ENCODE results near the gene GRK5. TPM values are rescaled to one million over a fixed set of nuclear protein-coding genes. Genes with fewer than 3 reads are reported as not detected.

GRK5 gene
- total and polyA plus RNA-seq, 5 donors from 2014 or later, result 5.1 to 46.4 (median 14.5) TPM

DNA sequence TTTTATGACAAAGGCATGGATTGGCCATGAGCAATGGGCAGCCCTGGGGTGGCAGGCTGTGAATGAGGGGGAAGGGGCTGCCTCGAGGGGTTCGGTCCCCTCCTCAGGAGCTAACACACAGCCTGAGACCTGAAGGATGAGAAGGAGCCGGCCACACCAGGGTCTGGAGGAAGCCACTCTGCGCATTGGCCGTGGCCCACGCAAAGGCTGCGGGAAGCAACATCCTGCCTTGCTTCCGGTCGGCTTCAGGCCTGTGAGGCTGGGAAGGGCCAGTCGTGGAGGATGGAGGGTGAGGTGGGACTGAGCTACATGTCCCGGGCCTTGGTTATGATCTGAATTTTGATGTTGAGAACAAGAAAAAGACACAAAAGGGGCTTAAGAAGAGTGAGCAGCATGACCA lies 285.8 kb downstream of the GRK5 start:
- H3K27ac Mint-ChIP-seq, result peak overlapping the region; percentile 80 to 90 (median 86)
- no peaks in the 10 kb centered on the region for H3K9me3 Mint-ChIP-seq
- DNase-seq, result no peak
- Histone ChIP-seq H3K4me1 (ENCODE audit: control insufficient read depth, insufficient read depth, low read length, poor library complexity, severe bottlenecking) (peaks cover 40% of the 10 kb centered on the region), H3K9me3 (ENCODE audit: control insufficient read depth in 2 of 2, low read length in 2 of 2) (no peaks in the 10 kb centered on the region), H3K27ac (ENCODE audit: insufficient read depth, low read length, poor library complexity, severe bottlenecking) (peak overlapping the region; percentile 66), H3K27me3 (ENCODE audit: control insufficient read depth, insufficient read depth, low read length) (no peaks in the 10 kb centered on the region), H3K36me3 (ENCODE audit: control insufficient read depth, insufficient read depth, low read length) (no peaks in the 10 kb centered on the region), H3K4me3 (ENCODE audit: low read depth, low read length) (no peak overlapping the region)
- H3K27me3 Mint-ChIP-seq, result no peaks in the 10 kb centered on the region
- peaks cover 9 to 74% (median 37%) of the 10 kb centered on the region in 4 donors for H3K4me1 Mint-ChIP-seq
- peaks cover 7% of the 10 kb centered on the region for H3K36me3 Mint-ChIP-seq
- no peak for ATAC-seq (ENCODE audit: low read depth in 2 of 2)
- peak overlapping the region in 2 of 4 donors; percentile 48 for H3K4me3 Mint-ChIP-seq

DNA sequence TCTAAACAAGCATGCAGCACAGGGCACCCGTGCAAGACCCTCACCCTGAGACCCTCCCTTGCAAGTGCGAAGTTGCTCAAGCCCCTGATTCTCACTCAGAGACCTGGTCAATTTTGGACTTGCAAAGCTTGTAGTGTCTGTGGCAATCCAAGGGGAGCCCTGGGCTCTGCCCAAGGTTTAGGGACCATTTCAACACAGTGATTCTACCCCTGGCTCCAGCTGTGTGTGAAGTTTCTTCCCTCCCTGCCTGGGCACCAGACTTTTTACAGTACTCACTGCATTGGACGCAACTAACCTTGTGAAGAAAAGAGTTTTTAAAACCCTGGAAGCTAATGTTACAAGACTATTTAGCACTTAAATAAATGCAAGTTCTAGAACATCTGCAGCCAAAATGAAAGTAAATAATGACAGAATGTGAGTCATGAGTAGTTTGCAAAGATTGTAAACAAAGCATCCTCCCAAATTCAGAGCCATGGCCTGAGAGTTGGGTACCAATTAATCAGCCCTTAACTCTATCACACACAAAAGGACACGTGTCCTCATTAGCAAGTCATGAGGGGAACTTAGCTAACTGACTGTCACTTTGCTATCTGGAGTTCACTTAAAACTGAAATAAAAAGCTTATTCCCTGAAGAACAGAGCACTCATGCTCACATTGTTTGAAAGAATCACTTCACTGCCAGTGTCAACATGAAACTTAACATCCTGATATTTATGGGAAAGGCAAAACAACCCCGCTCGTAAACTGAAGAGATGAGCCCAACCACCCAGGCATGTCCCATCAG lies 287.1 kb downstream of the GRK5 start:
- peaks cover 39% of the 10 kb centered on the region for H3K4me1 ChIP-seq (ENCODE audit: control insufficient read depth, insufficient read depth, low read length, poor library complexity, severe bottlenecking)
- no peaks in the 10 kb centered on the region for H3K27me3 ChIP-seq (ENCODE audit: control insufficient read depth, insufficient read depth, low read length)
- peaks cover 5% of the 10 kb centered on the region for H3K36me3 ChIP-seq (ENCODE audit: control insufficient read depth, insufficient read depth, low read length)
- Mint-ChIP-seq H3K4me3 (peak overlapping the region; percentile 10 to 49 (median 46)), H3K4me1 (peaks cover 7 to 75% (median 42%) of the 10 kb centered on the region in 4 donors), H3K27ac (peak overlapping the region; percentile 76 to 99 (median 86)), H3K9me3 (no peaks in the 10 kb centered on the region), H3K27me3 (no peaks in the 10 kb centered on the region), H3K36me3 (peaks cover 14% of the 10 kb centered on the region)
- peak overlapping the region; percentile 66 for H3K27ac ChIP-seq (ENCODE audit: insufficient read depth, low read length, poor library complexity, severe bottlenecking)
- no peaks in the 10 kb centered on the region for H3K9me3 ChIP-seq (ENCODE audit: control insufficient read depth in 2 of 2, low read length in 2 of 2)
- ATAC-seq (ENCODE audit: low read depth in 2 of 2) (peak; percentile 59 to 64), DNase-seq (peak in 1 of 3 donors; percentile 58)
- peak overlapping the region; percentile 53 for H3K4me3 ChIP-seq (ENCODE audit: low read depth, low read length)

DNA sequence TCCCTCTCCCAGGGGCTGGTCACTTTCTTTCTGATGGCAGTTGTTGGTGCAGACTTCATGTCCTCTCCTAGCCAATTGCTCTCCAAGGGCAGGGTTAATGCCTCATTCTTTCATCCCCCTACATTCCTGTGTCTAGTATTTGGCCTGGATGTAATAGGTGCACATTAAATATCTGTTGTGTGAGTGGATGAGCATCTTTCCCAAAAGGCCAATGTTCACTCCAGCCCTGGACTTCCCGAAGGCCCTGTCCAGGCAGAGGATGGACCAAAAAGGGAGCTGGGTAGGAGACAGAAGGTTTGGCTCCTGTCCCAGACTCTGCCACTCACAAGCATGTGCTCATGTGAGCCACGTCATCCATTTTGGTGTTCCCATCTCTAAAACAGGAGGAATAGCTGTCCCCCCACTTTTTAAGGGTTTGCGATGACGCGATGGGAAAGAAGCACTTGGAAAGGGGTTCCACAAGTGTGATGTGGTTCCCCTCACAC lies 287.7 kb downstream of the GRK5 start:
- Histone ChIP-seq H3K4me3 (ENCODE audit: low read depth, low read length) (no peak overlapping the region), H3K36me3 (ENCODE audit: control insufficient read depth, insufficient read depth, low read length) (peaks cover 11% of the 10 kb centered on the region), H3K4me1 (ENCODE audit: control insufficient read depth, insufficient read depth, low read length, poor library complexity, severe bottlenecking) (peaks cover 39% of the 10 kb centered on the region), H3K27me3 (ENCODE audit: control insufficient read depth, insufficient read depth, low read length) (no peaks in the 10 kb centered on the region), H3K9me3 (ENCODE audit: control insufficient read depth in 2 of 2, low read length in 2 of 2) (no peaks in the 10 kb centered on the region), H3K27ac (ENCODE audit: insufficient read depth, low read length, poor library complexity, severe bottlenecking) (peak overlapping the region; percentile 66)
- H3K27me3 Mint-ChIP-seq, result no peaks in the 10 kb centered on the region
- no peak for DNase-seq
- peak overlapping the region; percentile 76 to 99 (median 86) for H3K27ac Mint-ChIP-seq
- ATAC-seq (ENCODE audit: low read depth in 2 of 2), result no peak
- H3K36me3 Mint-ChIP-seq, result peaks cover 16% of the 10 kb centered on the region
- H3K4me1 Mint-ChIP-seq, result peaks cover 9 to 76% (median 43%) of the 10 kb centered on the region in 4 donors
- H3K9me3 Mint-ChIP-seq, result no peaks in the 10 kb centered on the region
- peak overlapping the region in 1 of 4 donors; percentile 48 for H3K4me3 Mint-ChIP-seq

DNA sequence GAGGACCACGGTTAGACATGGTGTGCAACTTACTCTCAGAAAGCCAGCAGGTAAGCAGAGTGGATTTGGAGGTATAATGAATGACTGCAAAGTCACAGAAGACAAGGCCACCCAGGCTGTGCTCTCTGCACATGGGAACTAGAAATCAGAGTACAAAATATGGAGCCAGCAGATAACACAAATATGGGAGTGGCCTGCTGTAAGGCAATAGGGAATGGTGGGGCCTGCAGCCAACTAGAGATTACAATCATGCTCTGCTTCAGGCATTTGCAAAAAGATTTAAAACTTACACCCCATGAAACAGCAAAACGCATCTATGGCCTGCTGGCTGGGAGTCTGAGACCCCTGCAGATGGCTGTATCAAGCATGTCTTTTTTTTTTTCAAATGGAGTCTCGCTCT lies 288.2 kb downstream of the GRK5 start:
- Mint-ChIP-seq H3K4me1 (peaks cover 12 to 76% (median 46%) of the 10 kb centered on the region in 4 donors), H3K36me3 (peaks cover 16% of the 10 kb centered on the region), H3K4me3 (no peak overlapping the region), H3K27ac (peak overlapping the region in 1 of 3 donors; percentile 71), H3K27me3 (no peaks in the 10 kb centered on the region), H3K9me3 (no peaks in the 10 kb centered on the region)
- Histone ChIP-seq H3K4me3 (ENCODE audit: low read depth, low read length) (no peak overlapping the region), H3K36me3 (ENCODE audit: control insufficient read depth, insufficient read depth, low read length) (peaks cover 13% of the 10 kb centered on the region), H3K4me1 (ENCODE audit: control insufficient read depth, insufficient read depth, low read length, poor library complexity, severe bottlenecking) (peaks cover 40% of the 10 kb centered on the region), H3K9me3 (ENCODE audit: control insufficient read depth in 2 of 2, low read length in 2 of 2) (no peaks in the 10 kb centered on the region), H3K27ac (ENCODE audit: insufficient read depth, low read length, poor library complexity, severe bottlenecking) (peak overlapping the region; percentile 66), H3K27me3 (ENCODE audit: control insufficient read depth, insufficient read depth, low read length) (no peaks in the 10 kb centered on the region)
- ATAC-seq (ENCODE audit: low read depth in 2 of 2) (no peak), DNase-seq (no peak)

GRCh38 chr10:119496273-119496672 lies 288.9 kb downstream of the GRK5 start:
- peak overlapping the region in 1 of 4 donors; percentile 27 for H3K4me3 Mint-ChIP-seq
- DNase-seq, result no peak

DNA sequence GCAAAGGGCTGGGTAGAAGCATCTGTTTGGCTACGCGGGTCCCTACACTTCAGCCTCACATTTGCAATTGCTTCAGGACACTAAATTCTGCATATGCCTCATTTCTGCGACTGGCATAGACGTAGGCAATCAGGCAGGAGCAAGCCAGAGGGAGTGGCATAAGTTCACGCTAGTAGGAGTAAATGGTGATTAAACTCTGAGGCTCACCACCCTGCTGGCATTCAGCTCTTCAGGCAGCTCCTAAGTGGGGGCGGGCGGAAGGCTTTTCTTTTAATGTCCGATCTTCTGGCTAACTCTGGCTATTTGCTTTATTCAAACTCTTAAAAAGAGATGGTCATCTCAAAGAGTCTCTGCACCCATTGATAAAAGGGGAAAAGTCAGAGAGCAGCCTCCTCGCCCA lies 289.9 kb downstream of the GRK5 start:
- H3K4me1 ChIP-seq (ENCODE audit: control insufficient read depth, insufficient read depth, low read length, poor library complexity, severe bottlenecking), result peaks cover 57% of the 10 kb centered on the region
- H3K27ac ChIP-seq (ENCODE audit: insufficient read depth, low read length, poor library complexity, severe bottlenecking), result no peak overlapping the region
- Mint-ChIP-seq H3K27me3 (no peaks in the 10 kb centered on the region), H3K9me3 (no peaks in the 10 kb centered on the region), H3K27ac (peak overlapping the region in 2 of 3 donors; percentile 56 to 67), H3K4me1 (peaks cover 12 to 86% (median 57%) of the 10 kb centered on the region in 4 donors), H3K4me3 (no peak overlapping the region), H3K36me3 (peaks cover 20% of the 10 kb centered on the region)
- H3K27me3 ChIP-seq (ENCODE audit: control insufficient read depth, insufficient read depth, low read length), result no peaks in the 10 kb centered on the region
- no peak for ATAC-seq (ENCODE audit: low read depth in 2 of 2)
- DNase-seq, result no peak
- H3K36me3 ChIP-seq (ENCODE audit: control insufficient read depth, insufficient read depth, low read length), result peaks cover 13% of the 10 kb centered on the region
- no peaks in the 10 kb centered on the region for H3K9me3 ChIP-seq (ENCODE audit: control insufficient read depth in 2 of 2, low read length in 2 of 2)
- H3K4me3 ChIP-seq (ENCODE audit: low read depth, low read length), result no peak overlapping the region

More at GRCh38 chr10:119496273-119496672, 288.9 kb downstream of the GRK5 start:
- ATAC-seq (ENCODE audit: low read depth in 2 of 2), result peak in 1 of 2 donors; percentile 17
- Mint-ChIP-seq H3K27me3 (no peaks in the 10 kb centered on the region), H3K9me3 (no peaks in the 10 kb centered on the region), H3K27ac (peak overlapping the region; percentile 58 to 97 (median 91)), H3K4me1 (peaks cover 12 to 83% (median 52%) of the 10 kb centered on the region in 4 donors), H3K36me3 (peaks cover 16% of the 10 kb centered on the region)
- H3K4me3 ChIP-seq (ENCODE audit: low read depth, low read length), result no peak overlapping the region
- H3K27ac ChIP-seq (ENCODE audit: insufficient read depth, low read length, poor library complexity, severe bottlenecking), result peak overlapping the region; percentile 37
- peaks cover 48% of the 10 kb centered on the region for H3K4me1 ChIP-seq (ENCODE audit: control insufficient read depth, insufficient read depth, low read length, poor library complexity, severe bottlenecking)
- H3K27me3 ChIP-seq (ENCODE audit: control insufficient read depth, insufficient read depth, low read length), result no peaks in the 10 kb centered on the region
- no peaks in the 10 kb centered on the region for H3K9me3 ChIP-seq (ENCODE audit: control insufficient read depth in 2 of 2, low read length in 2 of 2)
- H3K36me3 ChIP-seq (ENCODE audit: control insufficient read depth, insufficient read depth, low read length), result peaks cover 13% of the 10 kb centered on the region

DNA sequence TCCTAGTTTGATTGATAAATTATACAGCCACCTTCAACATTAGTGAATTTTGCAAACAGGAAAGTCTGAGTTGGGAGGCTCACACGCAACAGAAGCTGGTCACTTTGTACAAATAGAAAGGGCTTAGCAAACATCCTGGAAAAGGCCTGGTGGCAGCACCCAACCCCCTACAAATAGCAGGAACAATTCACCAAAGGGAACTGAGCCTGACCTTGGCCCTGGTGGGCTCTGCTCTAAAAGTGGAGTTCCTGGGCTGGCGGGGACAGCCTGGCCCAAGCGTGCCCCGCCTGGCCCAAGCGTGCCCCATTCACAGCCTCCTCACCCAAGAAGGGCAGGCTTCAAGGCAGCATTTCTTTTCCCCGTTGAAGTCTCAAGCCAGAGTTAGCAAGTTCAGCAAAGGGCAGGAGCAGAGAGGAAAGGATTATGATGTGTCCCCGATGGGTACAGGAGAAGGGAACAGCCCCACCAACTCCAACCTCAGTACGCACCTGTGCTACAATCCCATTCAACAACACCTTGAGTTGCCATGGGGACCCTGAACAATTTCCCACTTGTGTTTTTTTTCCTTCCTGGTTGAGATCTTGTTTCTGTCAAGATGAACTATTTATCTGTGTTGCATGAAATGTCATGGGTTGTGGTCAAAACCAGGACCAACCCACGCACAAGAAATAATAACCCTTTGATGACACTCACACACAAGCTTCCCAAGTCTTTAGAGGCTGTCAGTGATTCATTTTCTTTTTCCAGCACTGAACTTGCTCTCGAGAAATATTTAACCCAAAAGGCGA lies 291.7 kb downstream of the GRK5 start:
- Mint-ChIP-seq H3K27ac (peak overlapping the region; percentile 84 to 97 (median 93)), H3K36me3 (peaks cover 21% of the 10 kb centered on the region), H3K27me3 (no peaks in the 10 kb centered on the region), H3K4me3 (peak overlapping the region in 2 of 4 donors; percentile 36 to 74), H3K4me1 (peaks cover 13 to 93% (median 65%) of the 10 kb centered on the region in 4 donors), H3K9me3 (no peaks in the 10 kb centered on the region)
- no peak for ATAC-seq (ENCODE audit: low read depth in 2 of 2)
- peak overlapping the region; percentile 55 for H3K27ac ChIP-seq (ENCODE audit: insufficient read depth, low read length, poor library complexity, severe bottlenecking)
- H3K36me3 ChIP-seq (ENCODE audit: control insufficient read depth, insufficient read depth, low read length), result peaks cover 13% of the 10 kb centered on the region
- no peaks in the 10 kb centered on the region for H3K9me3 ChIP-seq (ENCODE audit: control insufficient read depth in 2 of 2, low read length in 2 of 2)
- H3K4me1 ChIP-seq (ENCODE audit: control insufficient read depth, insufficient read depth, low read length, poor library complexity, severe bottlenecking), result peaks cover 65% of the 10 kb centered on the region
- DNase-seq, result no peak
- no peak overlapping the region for H3K4me3 ChIP-seq (ENCODE audit: low read depth, low read length)
- H3K27me3 ChIP-seq (ENCODE audit: control insufficient read depth, insufficient read depth, low read length), result no peaks in the 10 kb centered on the region

Measured in CD4-positive, CD25-positive, alpha-beta regulatory T cell (primary cell).